ENCODE measurements around the gene RANBP3. TPM values are rescaled to one million over a fixed set of nuclear protein-coding genes. Genes with fewer than 3 reads are reported as not detected.

Gene RANBP3
- total RNA-seq, 2 donors from 2014 or later = 81.4 to 112 TPM

DNA sequence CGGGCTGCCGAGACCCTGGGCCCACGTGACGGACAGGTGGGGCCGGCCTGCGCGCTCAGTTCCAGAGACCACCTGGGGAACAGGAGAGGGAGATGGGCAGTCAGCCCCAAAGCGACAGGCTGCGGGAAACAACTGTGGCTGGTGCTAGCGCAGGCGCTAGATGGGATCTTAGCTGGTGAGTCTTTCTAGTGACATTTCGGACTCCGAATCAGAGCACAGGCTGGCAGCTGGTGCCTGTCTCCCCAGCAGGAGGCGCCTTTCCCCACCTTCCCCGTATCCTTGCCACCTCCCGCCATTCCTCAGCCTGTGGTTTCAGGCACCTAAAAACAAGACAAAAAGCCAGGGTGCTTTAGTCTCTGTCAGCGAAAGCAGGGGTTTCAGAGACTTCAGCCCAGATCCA is 19.4 kb upstream of the RANBP3 start:
- no peaks in the 10 kb centered on the region for H3K4me1 Mint-ChIP-seq
- H3K4me3 Mint-ChIP-seq = no peak overlapping the region
- ATAC-seq (replicated peaks) = no peak
- no peaks in the 10 kb centered on the region for H3K27me3 Mint-ChIP-seq
- H3K9me3 Mint-ChIP-seq = no peaks in the 10 kb centered on the region
- peaks cover 15% of the 10 kb centered on the region for H3K36me3 Mint-ChIP-seq (ENCODE audit: low read depth)
- no peak overlapping the region for H3K27ac Mint-ChIP-seq

DNA sequence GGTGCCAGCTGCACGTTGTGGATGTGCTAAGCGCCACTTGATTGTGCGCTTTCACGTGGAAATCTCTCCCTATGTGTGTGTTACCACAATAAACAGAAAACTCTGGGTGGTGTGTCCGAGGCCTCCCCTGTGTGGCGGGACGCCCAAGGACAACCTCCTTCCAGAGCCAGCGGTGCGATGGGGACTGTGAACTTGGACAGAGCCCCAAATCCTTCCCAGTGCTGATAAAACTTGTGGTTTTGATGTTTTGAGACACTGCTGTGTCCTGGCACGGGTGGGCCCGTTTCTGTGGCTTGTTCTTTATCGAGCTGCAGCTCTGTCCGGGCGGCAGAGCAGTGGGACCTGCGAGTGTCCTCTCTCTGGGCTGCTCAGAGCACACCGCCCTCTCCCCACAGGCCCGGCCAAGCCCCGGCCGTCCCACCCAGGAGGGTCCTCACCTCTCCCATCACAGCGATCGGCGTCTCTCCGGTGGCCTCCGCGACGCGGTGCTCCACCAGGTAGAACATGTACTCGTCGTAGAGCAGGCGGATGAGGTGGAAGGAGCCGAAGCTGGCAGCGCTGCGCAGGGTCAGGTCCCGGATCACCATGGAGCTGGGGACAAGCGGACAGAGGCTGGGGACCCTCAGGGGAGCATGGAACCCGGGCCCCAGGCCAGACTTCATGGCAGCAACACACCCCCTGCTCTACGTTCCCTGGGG is 18.8 kb upstream of the RANBP3 start:
- H3K27ac Mint-ChIP-seq = no peak overlapping the region

DNA sequence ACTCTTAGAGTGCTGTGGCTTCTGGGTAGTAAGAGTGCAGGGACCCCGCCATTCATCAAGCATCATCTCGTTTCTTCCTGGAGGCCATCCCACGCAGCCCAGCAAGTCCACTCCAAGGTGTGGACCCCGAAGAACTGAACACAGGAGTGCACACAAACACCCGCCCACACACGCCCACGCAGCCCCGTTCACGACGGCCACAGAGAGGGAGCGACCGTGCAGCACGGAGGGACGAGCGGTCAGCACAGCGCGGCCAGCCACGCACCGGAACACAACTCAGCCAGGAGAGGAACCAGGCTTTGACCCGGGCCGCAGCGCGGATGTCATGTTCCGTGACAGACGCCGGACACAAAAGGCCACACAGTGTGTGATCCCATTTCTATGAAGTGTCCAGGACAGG is 18.2 kb upstream of the RANBP3 start:
- Mint-ChIP-seq H3K9me3 (no peaks in the 10 kb centered on the region), H3K4me3 (no peak overlapping the region), H3K27me3 (no peaks in the 10 kb centered on the region), H3K4me1 (no peaks in the 10 kb centered on the region), H3K27ac (no peak overlapping the region), H3K36me3 (ENCODE audit: low read depth) (peaks cover 13% of the 10 kb centered on the region)
- ATAC-seq (replicated peaks) = no peak

More for the DNA sequence above, 18.8 kb upstream of the RANBP3 start:
- no peaks in the 10 kb centered on the region for H3K27me3 Mint-ChIP-seq
- no peaks in the 10 kb centered on the region for H3K9me3 Mint-ChIP-seq
- H3K4me1 Mint-ChIP-seq = no peaks in the 10 kb centered on the region
- ATAC-seq (replicated peaks) = no peak
- no peak overlapping the region for H3K4me3 Mint-ChIP-seq
- H3K36me3 Mint-ChIP-seq (ENCODE audit: low read depth) = peaks cover 15% of the 10 kb centered on the region

DNA sequence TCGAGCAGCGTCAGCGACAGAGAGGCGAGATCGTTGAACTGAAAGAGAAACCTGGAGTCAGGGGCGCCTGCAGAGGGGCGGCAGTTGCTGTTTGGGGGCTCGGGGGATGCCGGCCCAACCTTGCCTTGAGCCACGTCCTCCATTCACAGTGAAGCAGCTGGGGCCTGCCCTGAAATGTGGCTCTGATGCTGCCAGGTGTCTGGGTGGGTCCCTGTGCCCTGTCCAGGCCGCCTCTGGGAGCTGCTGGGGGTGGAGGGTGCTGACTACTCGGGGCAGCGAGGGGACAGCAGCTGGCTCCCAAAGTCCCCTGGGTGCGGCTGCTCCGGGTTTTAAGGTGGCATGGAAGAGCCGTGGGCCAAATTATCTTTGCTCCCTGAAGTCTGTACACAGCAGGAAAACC is 17.7 kb upstream of the RANBP3 start:
- Mint-ChIP-seq H3K4me1 (no peaks in the 10 kb centered on the region), H3K27me3 (no peaks in the 10 kb centered on the region), H3K27ac (no peak overlapping the region), H3K4me3 (no peak overlapping the region), H3K36me3 (ENCODE audit: low read depth) (peaks cover 8% of the 10 kb centered on the region), H3K9me3 (no peaks in the 10 kb centered on the region)
- ATAC-seq (replicated peaks) = no peak

DNA sequence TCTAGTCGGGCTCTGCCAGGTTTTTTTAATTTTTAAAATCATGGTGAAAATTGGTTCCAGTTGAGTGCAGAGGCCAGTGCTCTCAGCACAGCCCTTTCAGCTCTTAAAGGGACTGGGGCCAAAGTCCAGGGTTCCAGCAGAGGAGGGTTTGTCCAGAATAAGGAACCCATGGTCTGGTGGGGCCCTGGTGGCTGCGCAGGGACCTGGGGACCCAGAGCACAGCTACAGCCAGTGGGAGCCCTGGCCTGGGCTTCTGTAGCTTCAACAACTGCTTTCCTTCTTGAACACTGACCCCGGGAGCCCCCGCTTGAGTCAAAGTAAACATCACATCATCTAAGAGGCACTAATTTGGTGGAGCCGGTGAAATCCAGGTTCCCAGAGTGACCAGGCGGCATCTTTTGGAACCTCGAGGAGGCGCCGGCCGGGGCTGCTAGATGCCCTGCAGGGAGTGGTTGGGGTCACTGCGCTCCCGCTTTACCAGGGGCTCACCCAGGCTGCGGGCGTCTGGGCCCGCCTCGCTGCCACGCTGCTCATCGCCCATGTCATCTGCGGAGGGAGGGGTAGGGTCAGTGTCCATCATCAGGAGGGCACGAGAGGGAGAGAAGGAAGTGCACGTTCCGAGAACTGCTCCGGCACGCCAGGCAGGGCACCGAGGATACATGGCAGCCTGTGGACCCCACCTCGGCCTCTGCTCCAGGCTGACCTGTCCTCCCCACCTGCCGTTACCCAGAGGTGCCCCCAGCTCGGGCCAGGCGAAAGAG is 16.6 kb upstream of the RANBP3 start:
- peaks cover 4% of the 10 kb centered on the region for H3K36me3 Mint-ChIP-seq (ENCODE audit: low read depth)
- no peak overlapping the region for H3K4me3 Mint-ChIP-seq
- H3K27me3 Mint-ChIP-seq = no peaks in the 10 kb centered on the region
- no peaks in the 10 kb centered on the region for H3K9me3 Mint-ChIP-seq
- H3K4me1 Mint-ChIP-seq = no peaks in the 10 kb centered on the region
- H3K27ac Mint-ChIP-seq = no peak overlapping the region
- ATAC-seq (replicated peaks) = no peak

DNA sequence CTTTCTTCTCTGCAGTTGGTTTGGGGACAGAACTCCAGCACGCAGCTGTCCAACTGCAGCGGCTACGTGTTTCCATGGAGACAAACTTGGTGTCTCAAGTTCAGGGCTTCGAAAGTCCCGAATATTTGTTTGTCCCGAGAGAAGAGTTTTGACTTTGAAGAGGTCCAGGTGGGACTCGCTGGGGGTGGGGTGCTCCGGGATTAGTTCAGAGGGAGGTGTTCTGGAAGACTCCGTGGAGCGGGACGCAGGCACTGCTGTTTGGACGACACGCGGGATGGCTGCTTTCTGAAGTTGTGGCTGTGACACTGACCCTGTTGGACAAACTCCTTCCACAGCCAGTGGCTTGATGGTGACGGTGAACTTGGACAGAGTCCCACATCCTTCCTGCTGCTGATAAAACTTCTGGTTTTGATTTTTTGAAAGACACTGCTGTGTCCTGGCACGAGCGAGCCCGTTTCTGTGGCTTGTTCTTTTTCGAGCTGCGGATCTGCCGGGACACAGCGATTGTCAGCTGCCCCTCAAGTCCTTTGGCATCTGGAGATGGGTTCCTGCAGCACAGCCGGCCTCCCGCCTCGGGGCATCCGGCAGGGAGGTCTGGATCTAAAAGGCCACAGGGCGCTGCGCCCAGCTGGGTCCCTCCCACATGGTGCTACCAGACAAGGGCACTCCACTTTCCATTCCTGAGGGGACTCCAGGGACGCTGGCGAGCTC is 15.9 kb upstream of the RANBP3 start:
- ATAC-seq (replicated peaks) = no peak
- no peaks in the 10 kb centered on the region for H3K4me1 Mint-ChIP-seq
- H3K4me3 Mint-ChIP-seq = no peak overlapping the region
- H3K27ac Mint-ChIP-seq = no peak overlapping the region
- no peaks in the 10 kb centered on the region for H3K27me3 Mint-ChIP-seq
- no peaks in the 10 kb centered on the region for H3K36me3 Mint-ChIP-seq (ENCODE audit: low read depth)
- no peaks in the 10 kb centered on the region for H3K9me3 Mint-ChIP-seq

DNA sequence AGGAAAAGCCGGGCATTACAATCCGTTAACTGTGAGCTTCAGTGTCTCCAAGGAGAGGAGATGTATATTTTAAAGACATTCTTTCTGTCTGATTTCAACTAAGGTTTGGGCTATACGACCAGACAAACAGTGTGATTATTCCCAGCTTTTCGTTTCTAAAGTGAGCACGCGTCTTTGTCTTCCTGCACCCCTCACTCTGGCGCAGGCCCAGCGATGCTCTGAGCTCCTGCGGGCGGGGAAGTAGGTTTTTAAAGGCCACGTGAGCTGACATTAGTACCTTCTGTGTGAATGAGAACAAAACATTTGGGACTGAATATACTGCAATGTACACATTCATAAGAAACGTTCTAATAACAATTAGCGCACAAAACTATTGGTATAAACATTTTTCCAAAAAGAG is 15.3 kb upstream of the RANBP3 start:
- Mint-ChIP-seq H3K4me1 (no peaks in the 10 kb centered on the region), H3K9me3 (no peaks in the 10 kb centered on the region), H3K4me3 (no peak overlapping the region), H3K27me3 (no peaks in the 10 kb centered on the region), H3K27ac (no peak overlapping the region), H3K36me3 (ENCODE audit: low read depth) (no peaks in the 10 kb centered on the region)
- ATAC-seq (replicated peaks) = no peak

DNA sequence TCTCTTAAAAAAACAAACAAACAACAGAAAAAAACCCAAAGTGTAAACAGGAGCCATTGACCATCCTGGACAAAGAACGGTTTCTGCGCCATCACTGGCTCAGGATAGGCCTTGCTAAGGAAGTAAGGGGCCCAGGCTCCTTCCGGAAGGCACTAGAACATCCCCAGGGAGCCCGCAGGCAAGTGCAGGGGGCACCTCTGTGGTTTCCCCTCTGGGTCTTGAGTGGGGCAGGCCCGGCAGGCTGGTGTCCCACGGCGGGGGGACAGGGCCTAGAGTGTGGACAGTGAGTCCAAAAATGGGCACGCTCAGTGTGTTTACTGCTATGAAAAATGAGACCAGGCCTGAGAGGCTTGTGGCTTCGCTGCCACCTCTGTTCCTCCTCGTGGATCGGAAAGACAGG is 14.8 kb upstream of the RANBP3 start:
- H3K27ac Mint-ChIP-seq = no peak overlapping the region
- no peaks in the 10 kb centered on the region for H3K27me3 Mint-ChIP-seq
- no peak for ATAC-seq (replicated peaks)
- H3K9me3 Mint-ChIP-seq = no peaks in the 10 kb centered on the region
- no peaks in the 10 kb centered on the region for H3K4me1 Mint-ChIP-seq
- H3K36me3 Mint-ChIP-seq (ENCODE audit: low read depth) = no peaks in the 10 kb centered on the region
- no peak overlapping the region for H3K4me3 Mint-ChIP-seq

DNA sequence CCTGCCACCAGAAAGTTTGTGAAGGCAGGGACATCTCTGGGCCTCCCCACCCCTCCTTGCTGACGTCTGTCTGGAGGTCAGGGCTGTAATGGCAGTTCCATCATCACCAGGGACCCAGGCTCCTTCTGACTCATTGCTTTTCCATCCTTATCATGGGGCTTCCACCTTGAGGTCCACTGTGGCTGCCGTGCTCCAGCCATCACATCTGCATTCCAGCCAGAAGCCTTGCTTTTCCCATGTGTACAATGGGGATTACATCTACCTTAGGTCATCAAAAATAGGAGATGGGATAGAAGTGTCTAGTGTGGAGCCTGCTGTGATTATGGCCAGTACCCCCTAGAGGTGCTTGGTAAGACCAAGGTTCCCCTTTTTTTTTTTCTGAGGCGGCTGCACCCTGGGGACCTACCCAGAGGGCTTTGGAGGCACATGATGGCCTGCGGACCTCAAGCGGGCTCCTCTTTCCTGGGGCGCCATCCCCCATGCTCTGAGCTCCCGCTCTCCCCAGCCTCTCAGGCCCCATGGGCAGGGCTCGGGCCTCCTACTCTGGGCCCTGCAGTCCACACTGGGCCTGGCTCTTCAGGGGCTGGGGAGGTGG is 13.4 kb upstream of the RANBP3 start:
- no peak overlapping the region for H3K4me3 Mint-ChIP-seq
- no peaks in the 10 kb centered on the region for H3K27me3 Mint-ChIP-seq
- no peaks in the 10 kb centered on the region for H3K36me3 Mint-ChIP-seq (ENCODE audit: low read depth)
- no peaks in the 10 kb centered on the region for H3K9me3 Mint-ChIP-seq
- no peak overlapping the region for H3K27ac Mint-ChIP-seq
- ATAC-seq (replicated peaks) = no peak
- peaks cover 7% of the 10 kb centered on the region for H3K4me1 Mint-ChIP-seq

DNA sequence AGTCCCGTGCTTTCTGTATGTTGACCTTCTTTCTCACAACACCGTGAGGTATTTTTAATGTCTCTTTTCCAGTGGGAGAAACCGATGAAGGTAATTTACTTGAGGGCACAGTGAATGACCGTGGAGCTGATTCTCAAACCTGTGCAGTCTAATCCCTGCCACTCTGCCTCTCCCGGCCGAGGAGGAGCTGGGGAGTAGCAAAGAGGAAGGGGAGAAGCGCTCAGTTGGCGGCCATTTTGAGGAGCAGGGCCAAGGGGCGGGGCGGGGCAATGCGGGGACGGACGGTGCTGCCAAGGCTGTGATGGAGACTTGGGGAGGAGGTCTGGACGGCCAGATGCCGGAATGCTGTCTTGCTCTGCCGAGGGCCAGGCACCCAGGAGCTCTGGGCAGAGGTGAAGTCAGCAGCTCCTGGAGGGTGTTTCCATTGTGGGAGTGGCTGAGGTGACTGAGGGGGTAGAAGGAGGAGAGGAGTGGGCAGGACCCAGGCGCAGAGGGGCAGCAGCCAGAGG is 12.4 kb upstream of the RANBP3 start:
- Mint-ChIP-seq H3K4me3 (no peak overlapping the region), H3K4me1 (peaks cover 7% of the 10 kb centered on the region)

DNA sequence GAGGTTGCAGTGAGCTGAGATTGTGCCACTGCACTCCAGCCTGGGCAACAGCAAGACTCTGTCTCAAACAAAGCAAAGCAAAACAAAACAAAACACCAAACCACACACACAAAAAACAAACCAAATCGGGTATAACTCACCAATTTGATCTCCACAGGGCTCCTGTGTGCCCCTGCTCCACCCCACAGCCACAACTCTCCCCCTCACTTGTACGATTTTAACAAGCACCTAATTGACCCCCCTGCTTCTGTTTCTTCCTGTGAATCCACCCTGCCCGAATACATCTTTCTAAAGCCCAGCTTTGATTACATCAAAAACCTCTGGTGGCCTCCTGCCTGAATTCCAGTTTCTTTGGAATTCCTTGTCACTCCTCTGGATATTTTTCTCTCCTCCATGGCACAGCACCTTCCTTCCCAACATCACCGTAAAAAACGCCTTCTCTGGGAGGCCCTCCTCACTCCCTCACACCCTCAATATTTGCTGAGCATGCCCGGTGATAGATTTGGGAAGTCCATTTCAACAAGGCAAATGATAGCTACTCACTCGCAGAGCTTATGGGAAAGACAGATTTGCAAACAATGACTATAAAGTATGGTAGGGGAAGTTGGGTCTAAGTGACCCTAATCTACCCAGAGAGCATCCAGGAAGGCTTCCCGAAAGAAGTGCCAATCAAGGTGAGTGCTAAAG is 11.6 kb upstream of the RANBP3 start:
- Mint-ChIP-seq H3K36me3 (ENCODE audit: low read depth) (no peaks in the 10 kb centered on the region), H3K9me3 (no peaks in the 10 kb centered on the region), H3K4me1 (peaks cover 7% of the 10 kb centered on the region), H3K27ac (peak overlapping the region; percentile 21), H3K4me3 (no peak overlapping the region), H3K27me3 (no peaks in the 10 kb centered on the region)
- no peak for ATAC-seq (replicated peaks)

More for the DNA sequence above, 12.4 kb upstream of the RANBP3 start:
- no peak overlapping the region for H3K27ac Mint-ChIP-seq
- no peaks in the 10 kb centered on the region for H3K27me3 Mint-ChIP-seq
- H3K36me3 Mint-ChIP-seq (ENCODE audit: low read depth) = no peaks in the 10 kb centered on the region
- no peaks in the 10 kb centered on the region for H3K9me3 Mint-ChIP-seq
- no peak for ATAC-seq (replicated peaks)

DNA sequence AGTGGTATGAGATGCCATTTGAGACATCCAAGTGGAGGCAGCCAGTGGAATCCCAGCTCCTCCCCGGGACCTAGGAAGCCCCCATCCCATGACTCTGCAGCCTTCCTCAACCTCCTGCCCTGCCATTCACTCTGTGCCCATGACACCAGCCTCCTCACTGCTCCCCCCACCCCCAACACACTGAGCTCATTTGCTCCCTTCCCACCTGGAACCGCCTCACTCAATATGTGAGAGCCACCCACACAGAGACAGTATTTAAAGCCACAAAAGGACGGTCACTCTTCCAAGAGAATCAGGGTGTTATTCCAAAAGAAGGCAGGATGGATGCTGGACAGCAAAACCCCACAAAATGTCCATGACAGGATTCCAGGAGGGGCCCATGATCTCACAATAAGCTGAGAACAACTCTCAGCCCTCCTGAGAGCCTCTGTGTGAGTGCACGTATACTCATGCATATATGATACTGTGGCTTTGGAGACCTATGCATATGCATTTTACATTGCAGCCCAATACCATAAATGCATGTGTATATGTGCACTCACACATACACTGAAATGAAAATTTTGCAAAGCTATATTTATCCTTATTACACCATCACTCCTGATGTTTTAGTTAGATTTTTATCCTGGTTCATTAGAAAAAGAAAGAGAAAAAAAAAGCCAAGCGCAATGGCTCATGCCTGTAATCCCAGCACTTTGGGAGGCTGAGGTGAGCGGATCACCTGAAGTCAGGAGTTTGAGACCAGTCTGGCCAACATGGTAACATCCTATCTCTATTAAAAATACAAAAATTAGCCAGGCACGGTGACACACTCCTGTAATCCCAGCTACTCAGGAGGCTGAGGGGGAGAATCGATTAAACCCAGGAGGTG is 10.8 kb upstream of the RANBP3 start:
- H3K36me3 Mint-ChIP-seq (ENCODE audit: low read depth) = no peaks in the 10 kb centered on the region
- peaks cover 7% of the 10 kb centered on the region for H3K4me1 Mint-ChIP-seq
- peak overlapping the region; percentile 76 for H3K4me3 Mint-ChIP-seq
- H3K9me3 Mint-ChIP-seq = no peaks in the 10 kb centered on the region
- peak overlapping the region; percentile 21 for H3K27ac Mint-ChIP-seq
- no peak for ATAC-seq (replicated peaks)
- no peaks in the 10 kb centered on the region for H3K27me3 Mint-ChIP-seq

DNA sequence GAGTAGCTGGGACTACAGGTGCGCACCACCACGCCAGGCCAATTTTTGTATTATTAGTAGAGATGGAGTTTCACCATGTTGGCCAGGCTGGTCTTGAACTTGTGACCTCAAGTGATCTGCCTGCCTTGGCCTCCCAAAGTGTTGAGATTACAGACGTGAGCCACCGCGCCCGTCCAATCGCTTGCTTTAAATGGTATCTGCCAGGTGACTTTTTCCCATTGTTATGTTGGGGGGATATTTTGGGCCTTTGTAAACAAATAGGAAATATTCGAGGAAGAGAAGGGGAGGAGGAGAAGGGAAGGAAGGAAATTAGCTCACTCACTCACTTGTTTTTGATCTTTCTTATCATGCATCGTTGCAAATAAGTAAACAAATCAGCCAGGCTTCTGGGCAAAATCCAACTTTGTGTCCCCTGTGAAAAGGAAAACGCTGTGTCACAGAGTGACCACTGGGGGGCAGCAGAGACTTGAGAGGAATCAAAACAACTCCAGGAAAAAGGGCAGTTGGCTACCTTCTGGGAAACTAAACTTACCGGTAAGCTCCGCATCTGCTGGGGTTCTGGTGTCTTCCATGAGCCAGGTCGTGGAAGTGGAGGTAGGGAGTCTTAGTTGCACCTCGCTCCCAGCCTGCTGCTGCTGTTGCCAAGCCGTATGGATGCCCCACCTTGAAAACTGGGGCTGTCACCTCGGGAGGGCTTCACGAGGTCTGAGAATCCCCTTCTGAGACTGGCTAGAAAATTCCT is 9.3 kb upstream of the RANBP3 start:
- H3K27me3 Mint-ChIP-seq = no peaks in the 10 kb centered on the region
- H3K9me3 Mint-ChIP-seq = no peaks in the 10 kb centered on the region
- peak overlapping the region; percentile 76 for H3K4me3 Mint-ChIP-seq
- ATAC-seq (replicated peaks) = peak; percentile 63
- H3K4me1 Mint-ChIP-seq = peaks cover 7% of the 10 kb centered on the region
- H3K27ac Mint-ChIP-seq = peak overlapping the region; percentile 79
- no peaks in the 10 kb centered on the region for H3K36me3 Mint-ChIP-seq (ENCODE audit: low read depth)
